Peyer's patch (tissue), 4 donors: ENCODE measurements around the gene MACROD2. TPM values are rescaled to one million over a fixed set of nuclear protein-coding genes. Genes with fewer than 3 reads are reported as not detected.

Experiments used
- DNase-seq, 3 donors: peaks; one replicate each; pipeline ENCODE4 v3.0.0-alpha.2; 2017 to 2019
- H3K27ac ChIP-seq, 4 donors: fragments of 200-600 bp; sonication (generic); one replicate each; pipeline ENCODE4 v1.5.1; 2016 to 2019
- H3K27me3 ChIP-seq, 2 donors: fragments of 200-600 bp; sonication (generic); one replicate each; pipeline ENCODE4 v1.5.1; 2019
- H3K36me3 ChIP-seq, 3 donors: fragments of 200-600 bp; sonication (generic); one replicate each; pipeline ENCODE4 v1.5.1; 2016 to 2019
- H3K4me1 ChIP-seq, 4 donors: fragments of 200-600 bp; sonication (generic); one replicate each; pipeline ENCODE4 v1.5.1; 2016 to 2019
- H3K4me3 ChIP-seq, 4 donors: fragments of 200-600 bp; sonication (generic); 1 replicate in 3 of 4; 2 replicates in 1 of 4; pipeline ENCODE4 v1.5.1; 2016 to 2019; ENCODE audit warnings: mild to moderate bottlenecking in 1 of 4
- H3K9me3 ChIP-seq, 4 donors: fragments of 200-600 bp; sonication (generic); one replicate each; pipeline ENCODE4 v1.5.1; 2016 to 2019; ENCODE audit warnings: mild to moderate bottlenecking in 1 of 4
- CTCF ChIP-seq, 6 experiments: fragments of 450-650 bp in 4 of 6; fragments of 200-600 bp in 2 of 6; sonication (generic) in 1 of 6; IDR thresholded peaks; one replicate each; pipeline ENCODE4 v1.5.1; 2017 to 2019; ENCODE audit warnings: antibody characterized with exemption in 6 of 6, mild to moderate bottlenecking in 3 of 6, moderate library complexity in 1 of 6
- POLR2A ChIP-seq, 2 donors: fragments of 450-650 bp; IDR thresholded peaks; one replicate each; pipeline ENCODE4 v1.5.1; 2017; ENCODE audit warnings: antibody characterized with exemption in 2 of 2, mild to moderate bottlenecking in 2 of 2, moderate library complexity in 2 of 2
- total RNA-seq, 4 donors: library from RNA; depleted of rRNA; stranded (reverse); fragments of >200 nt; gene quantifications; one replicate each; pipeline ENCODE4 v1.1.0, GENCODE V29; 2016

MACROD2 gene
- total RNA-seq, 4 donors from 2014 or later, result 2.5 to 10.7 (median 6.5) TPM

GRCh38 chr20:14885661-14886060 lies 890.3 kb downstream of the MACROD2 start:
- Histone ChIP-seq H3K27me3 (no peaks in the 10 kb centered on the region), H3K4me1 (no peaks in the 10 kb centered on the region), H3K36me3 (no peaks in the 10 kb centered on the region), H3K4me3 (no peak overlapping the region), H3K9me3 (no peaks in the 10 kb centered on the region), H3K27ac (no peak overlapping the region)
- TF ChIP-seq CTCF (IDR thresholded peaks at IDR 0.05), result no peak
- no peak for DNase-seq

- Histone ChIP-seq H3K27ac (no peak overlapping the region), H3K27me3 (no peaks in the 10 kb centered on the region), H3K4me3 (no peak overlapping the region), H3K4me1 (no peaks in the 10 kb centered on the region), H3K36me3 (no peaks in the 10 kb centered on the region), H3K9me3 (no peaks in the 10 kb centered on the region)
- no peak for DNase-seq
- no peak for TF ChIP-seq CTCF (IDR thresholded peaks at IDR 0.05)
- no peak for TF ChIP-seq POLR2A (IDR thresholded peaks at IDR 0.05)
Observed at GRCh38 chr20:14888134-14888533, 892.8 kb downstream of the MACROD2 start.

DNA sequence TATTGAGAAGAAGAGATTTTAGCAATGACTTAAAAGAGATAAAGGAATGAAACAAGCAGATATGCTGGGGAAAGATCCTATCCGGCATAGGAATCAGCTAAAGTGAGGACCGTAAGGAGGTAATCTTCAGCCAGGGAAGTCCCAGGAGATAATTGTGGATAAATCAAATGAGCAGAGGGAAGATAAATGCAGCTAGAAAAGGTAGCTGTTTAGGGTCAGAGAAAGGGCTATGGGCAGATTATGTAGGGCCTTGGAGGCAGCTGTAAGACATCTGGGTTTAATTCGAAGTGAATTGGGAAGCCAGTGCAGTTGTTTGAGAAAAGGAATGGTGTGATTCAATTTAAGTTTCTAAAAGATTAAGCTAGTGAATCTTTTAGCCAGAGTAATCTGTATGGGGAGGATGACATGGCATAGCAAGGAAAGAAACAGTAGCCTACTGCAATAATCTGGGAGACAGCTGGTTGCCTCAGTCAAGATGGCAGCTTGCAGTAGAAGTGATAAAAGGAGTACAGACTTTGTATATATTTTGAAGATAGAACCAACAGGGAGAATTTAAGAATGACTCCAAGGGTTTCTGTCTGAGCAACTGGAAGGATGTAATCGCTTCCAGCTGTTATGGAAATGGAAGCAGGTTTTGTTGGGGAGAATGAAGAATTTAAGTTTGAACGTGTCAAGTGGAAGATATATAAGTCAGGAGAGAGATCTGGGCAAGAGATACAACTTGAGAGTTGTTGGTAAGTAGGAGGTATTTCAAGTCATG lies 894.4 kb downstream of the MACROD2 start:
- Histone ChIP-seq H3K27ac (no peak overlapping the region), H3K4me1 (no peaks in the 10 kb centered on the region)
- TF ChIP-seq CTCF (IDR thresholded peaks at IDR 0.05) (no peak), POLR2A (IDR thresholded peaks at IDR 0.05) (no peak)

DNA sequence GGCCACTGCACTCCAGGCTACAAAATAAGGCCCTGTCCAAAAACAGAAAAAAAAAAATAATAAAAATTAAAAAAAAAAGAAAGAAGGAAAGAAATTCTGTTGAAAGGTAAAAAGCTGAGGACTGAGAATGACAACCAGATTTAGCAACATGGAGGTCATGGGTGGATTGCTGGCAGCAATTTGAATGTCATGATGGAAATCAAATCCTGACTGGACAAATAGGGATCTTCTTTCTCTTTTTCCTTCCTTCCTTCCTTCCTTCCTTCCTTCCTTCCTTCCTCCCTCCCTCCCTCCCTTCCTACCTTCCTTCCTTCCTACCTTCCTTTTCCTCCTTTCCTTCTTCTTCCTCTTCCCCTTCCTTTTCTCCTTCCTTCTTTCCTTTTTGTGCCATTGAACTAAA lies 895.4 kb downstream of the MACROD2 start:
- Histone ChIP-seq H3K27me3 (no peaks in the 10 kb centered on the region), H3K36me3 (no peaks in the 10 kb centered on the region), H3K9me3 (no peaks in the 10 kb centered on the region), H3K4me1 (no peaks in the 10 kb centered on the region), H3K4me3 (no peak overlapping the region), H3K27ac (no peak overlapping the region)
- TF ChIP-seq POLR2A (IDR thresholded peaks at IDR 0.05) (no peak), CTCF (IDR thresholded peaks at IDR 0.05) (no peak)
- DNase-seq, result no peak

More for the DNA sequence above, 894.4 kb downstream of the MACROD2 start:
- DNase-seq, result no peak
- Histone ChIP-seq H3K27me3 (no peaks in the 10 kb centered on the region), H3K36me3 (no peaks in the 10 kb centered on the region), H3K4me3 (no peak overlapping the region), H3K9me3 (no peaks in the 10 kb centered on the region)

- TF ChIP-seq CTCF (IDR thresholded peaks at IDR 0.05), result no peak
- no peak for TF ChIP-seq POLR2A (IDR thresholded peaks at IDR 0.05)
- H3K4me1 ChIP-seq, result no peaks in the 10 kb centered on the region
- no peaks in the 10 kb centered on the region for H3K9me3 ChIP-seq
- H3K4me3 ChIP-seq, result no peak overlapping the region
- DNase-seq, result no peak
- no peak overlapping the region for H3K27ac ChIP-seq
- no peaks in the 10 kb centered on the region for H3K36me3 ChIP-seq
- H3K27me3 ChIP-seq, result no peaks in the 10 kb centered on the region
Observed at GRCh38 chr20:14892782-14893181, 897.5 kb downstream of the MACROD2 start.
